Upper lobe of left lung (tissue), 4 donors: ENCODE measurements around the gene LRP8.

Experiments used
- CTCF ChIP-seq, 6 experiments: fragments of 450-650 bp in 4 of 6; fragments of 200-600 bp in 2 of 6; sonication (generic) in 2 of 6; IDR thresholded peaks; one replicate each; pipeline ENCODE4 v1.5.1; 2016 to 2019; ENCODE audit warnings: antibody characterized with exemption in 6 of 6
- POLR2A ChIP-seq, 4 donors: fragments of 450-650 bp; IDR thresholded peaks; one replicate each; pipeline ENCODE4 v1.5.1; 2016 to 2017; ENCODE audit warnings: antibody characterized with exemption in 4 of 4, mild to moderate bottlenecking in 2 of 4
- POLR2AphosphoS5 ChIP-seq, 2 donors: sonication (generic); formaldehyde crosslinking; IDR thresholded peaks; one replicate each; pipeline ENCODE4 v1.5.1; 2017; ENCODE audit warnings: antibody characterized with exemption in 2 of 2

- no peak for TF ChIP-seq POLR2AphosphoS5 (IDR thresholded peaks at IDR 0.05)
- TF ChIP-seq POLR2A (IDR thresholded peaks at IDR 0.05) = no peak
- TF ChIP-seq CTCF (IDR thresholded peaks at IDR 0.05) = no peak
These were observed 131.8 kb downstream of the LRP8 start for GRCh38 chr1:53196017-53196484.
